ENCODE results near the gene EFNA4.

GRCh38 chr1:155110381-155110780 is 46.8 kb downstream of the EFNA4 start:
- TF ChIP-seq CTCF (IDR thresholded peaks at IDR 0.05 in 4 of 5, conservative IDR thresholded peaks at IDR 0.05 in 1 of 5) = no peak
- no peak for TF ChIP-seq POLR2A (IDR thresholded peaks at IDR 0.05)
